Ovary (tissue), 3 donors: ENCODE measurements around the gene CUL9.

Experiments
- EP300 ChIP-seq: sonication (generic); formaldehyde crosslinking; IDR thresholded peaks from one replicate; pipeline ENCODE4 v1.6.1; 2017; ENCODE audit warnings: antibody characterized with exemption
- POLR2A ChIP-seq: fragments of 450-650 bp; IDR thresholded peaks from one replicate; pipeline ENCODE4 v1.6.1; 2017; ENCODE audit warnings: antibody characterized with exemption, mild to moderate bottlenecking, moderate library complexity
- TF ChIP-seq, protein P1 (sequence below), 3 donors: fragments of 450-650 bp in 2 of 3; fragments of 200-600 bp in 1 of 3; IDR thresholded peaks; one replicate each; pipeline versions ENCODE4 v1.5.1 to v1.8.0; 2016 to 2022; ENCODE audit warnings: antibody characterized with exemption in 3 of 3, mild to moderate bottlenecking in 1 of 3
- donor health status: DM: no; HTN: no; CAD: no.

DNA sequence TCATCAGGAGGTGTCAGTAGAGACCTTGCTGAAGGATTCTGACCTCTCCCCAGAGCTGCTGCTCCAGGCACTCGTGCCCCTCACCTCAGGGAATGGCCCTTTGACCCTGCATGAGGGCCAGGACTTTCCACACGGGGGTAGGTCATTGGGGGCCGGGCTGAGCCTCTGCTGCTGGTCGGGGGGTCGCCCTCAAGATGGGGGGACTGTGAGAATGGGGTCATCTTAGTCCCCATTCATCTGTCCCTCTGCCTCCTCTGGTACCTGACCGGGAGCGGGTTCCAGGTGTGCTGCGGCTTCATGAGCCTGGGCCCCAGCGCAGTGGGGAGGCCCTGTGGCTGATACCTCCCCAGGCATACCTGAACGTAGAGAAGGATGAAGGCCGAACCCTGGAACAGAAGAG, 31.4 kb downstream of the CUL9 start:
- TF ChIP-seq, protein P1, sequence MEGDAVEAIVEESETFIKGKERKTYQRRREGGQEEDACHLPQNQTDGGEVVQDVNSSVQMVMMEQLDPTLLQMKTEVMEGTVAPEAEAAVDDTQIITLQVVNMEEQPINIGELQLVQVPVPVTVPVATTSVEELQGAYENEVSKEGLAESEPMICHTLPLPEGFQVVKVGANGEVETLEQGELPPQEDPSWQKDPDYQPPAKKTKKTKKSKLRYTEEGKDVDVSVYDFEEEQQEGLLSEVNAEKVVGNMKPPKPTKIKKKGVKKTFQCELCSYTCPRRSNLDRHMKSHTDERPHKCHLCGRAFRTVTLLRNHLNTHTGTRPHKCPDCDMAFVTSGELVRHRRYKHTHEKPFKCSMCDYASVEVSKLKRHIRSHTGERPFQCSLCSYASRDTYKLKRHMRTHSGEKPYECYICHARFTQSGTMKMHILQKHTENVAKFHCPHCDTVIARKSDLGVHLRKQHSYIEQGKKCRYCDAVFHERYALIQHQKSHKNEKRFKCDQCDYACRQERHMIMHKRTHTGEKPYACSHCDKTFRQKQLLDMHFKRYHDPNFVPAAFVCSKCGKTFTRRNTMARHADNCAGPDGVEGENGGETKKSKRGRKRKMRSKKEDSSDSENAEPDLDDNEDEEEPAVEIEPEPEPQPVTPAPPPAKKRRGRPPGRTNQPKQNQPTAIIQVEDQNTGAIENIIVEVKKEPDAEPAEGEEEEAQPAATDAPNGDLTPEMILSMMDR (IDR thresholded peaks at IDR 0.05): no peak
- TF ChIP-seq EP300 (no peak), POLR2A (no peak)
